HEK293 (cell line): Measurements from ENCODE around the gene SCRN3.

Experiments used
- CTCF ChIA-PET: fragments of 350-600 bp; formaldehyde crosslinking; extraction: SDS; loops from one replicate; lab custom pipeline; 2021; ENCODE audit warnings: antibody characterized with exemption; lab: Yijun Ruan, JAX
- POLR2A ChIA-PET: fragments of 300-600 bp; formaldehyde crosslinking; extraction: SDS; loops from one replicate; lab custom pipeline; 2020; ENCODE audit warnings: antibody characterized with exemption, inconsistent platforms; lab: Yijun Ruan, JAX
- H3K27ac ChIP-seq: fragments of 200-500 bp; sonication (Bioruptor generic); 2 replicates; pipeline ENCODE4 v1.5.1; 2014; ENCODE audit warnings: low read depth, low read length, control low read depth, inconsistent platforms; ENCODE audit errors: extremely low read depth
- H3K36me3 ChIP-seq, 2 experiments: fragments of 200-500 bp in 1 of 2; sonication (Bioruptor generic) in 1 of 2; 1 replicate in 1 of 2; 2 replicates in 1 of 2; pipeline ENCODE4 v1.5.1; 2014 to 2017; ENCODE audit warnings: inconsistent platforms in 2 of 2, low read length in 2 of 2; ENCODE audit not compliant: control insufficient read depth in 2 of 2, insufficient read depth in 1 of 2
- H3K4me1 ChIP-seq: fragments of 200-500 bp; sonication (Bioruptor generic); 2 replicates; pipeline ENCODE4 v1.5.1; 2014; ENCODE audit warnings: mild to moderate bottlenecking, low read length, inconsistent platforms; ENCODE audit not compliant: control insufficient read depth, insufficient read depth
- H3K4me3 ChIP-seq: 2 replicates; pipeline ENCODE4 v1.5.1; 2011; ENCODE audit warnings: low read depth, mild to moderate bottlenecking, control low read depth, low read length, moderate library complexity
- H3K9me3 ChIP-seq: fragments of 200-500 bp; sonication (Bioruptor generic); 2 replicates; pipeline ENCODE4 v1.5.1; 2014; ENCODE audit warnings: low read depth, low read length, inconsistent platforms; ENCODE audit not compliant: control insufficient read depth, insufficient read depth
- GLI2 ChIP-seq: fragments of 450-650 bp; formaldehyde crosslinking; IDR thresholded peaks from 2 replicates; pipeline ENCODE4; 2017; ENCODE audit warnings: missing biosample characterization, missing genetic modification characterization, low read depth, borderline replicate concordance
- GLI4 ChIP-seq: fragments of 450-650 bp; formaldehyde crosslinking; IDR thresholded peaks from 2 replicates; pipeline ENCODE4 v1.5.1; 2016; ENCODE audit warnings: missing biosample characterization, missing genetic modification characterization
- GLIS2 ChIP-seq: fragments of 450-650 bp; formaldehyde crosslinking; IDR thresholded peaks from 2 replicates; pipeline ENCODE4 v1.5.1; 2016; ENCODE audit warnings: missing biosample characterization, missing genetic modification characterization
- MEIS1 ChIP-seq: sonication (generic); formaldehyde crosslinking; IDR thresholded peaks from 2 replicates; pipeline ENCODE4 v1.8.1; 2022; ENCODE audit warnings: missing genetic modification reagents, mild to moderate bottlenecking, borderline replicate concordance
- ZBTB1 ChIP-seq: fragments of 450-650 bp; formaldehyde crosslinking; IDR thresholded peaks from 2 replicates; pipeline ENCODE4 v1.5.1; 2016; ENCODE audit warnings: missing biosample characterization, missing genetic modification characterization
- ZBTB17 ChIP-seq: fragments of 450-650 bp; formaldehyde crosslinking; IDR thresholded peaks from 2 replicates; pipeline ENCODE4 v1.5.1; 2016; ENCODE audit warnings: missing biosample characterization, missing genetic modification characterization
- ZNF112 ChIP-seq: fragments of 450-650 bp; formaldehyde crosslinking; IDR thresholded peaks from 2 replicates; pipeline ENCODE4 v1.5.0; 2017; ENCODE audit warnings: missing biosample characterization, missing genetic modification characterization
- ZNF184 ChIP-seq: fragments of 450-650 bp; IDR thresholded peaks from 2 replicates; pipeline ENCODE4 v1.5.1; 2018; ENCODE audit warnings: missing biosample characterization, mild to moderate bottlenecking, missing genetic modification characterization
- ZNF211 ChIP-seq: fragments of 450-650 bp; formaldehyde crosslinking; IDR thresholded peaks from 2 replicates; pipeline ENCODE4 v1.5.1; 2016; ENCODE audit warnings: low read depth, missing biosample characterization, missing genetic modification characterization
- ZNF354C ChIP-seq: fragments of 450-650 bp; formaldehyde crosslinking; IDR thresholded peaks from 2 replicates; pipeline ENCODE4 v1.5.1; 2016; ENCODE audit warnings: missing biosample characterization, missing genetic modification characterization, low read depth, borderline replicate concordance
- ZNF394 ChIP-seq: fragments of 450-650 bp; formaldehyde crosslinking; IDR thresholded peaks from 2 replicates; pipeline ENCODE4 v1.5.1; 2016; ENCODE audit warnings: missing biosample characterization, missing genetic modification characterization, mild to moderate bottlenecking, moderate library complexity, borderline replicate concordance
- ZNF48 ChIP-seq: fragments of 450-650 bp; formaldehyde crosslinking; IDR thresholded peaks from 2 replicates; pipeline ENCODE4 v1.5.1; 2016; ENCODE audit warnings: missing biosample characterization, missing genetic modification characterization
- ZNF621 ChIP-seq: fragments of 450-650 bp; formaldehyde crosslinking; IDR thresholded peaks from 2 replicates; pipeline ENCODE4 v1.5.1; 2017; ENCODE audit warnings: missing biosample characterization, missing genetic modification characterization
- TF ChIP-seq, protein P1 (sequence below): fragments of 450-650 bp; formaldehyde crosslinking; IDR thresholded peaks from 2 replicates; pipeline ENCODE4 v1.5.1; 2016; ENCODE audit warnings: missing biosample characterization, missing genetic modification characterization
- TF ChIP-seq, protein P2 (sequence below): fragments of 450-650 bp; formaldehyde crosslinking; IDR thresholded peaks from 2 replicates; pipeline ENCODE4 v1.5.1; 2017; ENCODE audit warnings: missing biosample characterization, missing genetic modification characterization
- TF ChIP-seq, protein P3 (sequence below): fragments of 450-650 bp; formaldehyde crosslinking; IDR thresholded peaks from 2 replicates; pipeline ENCODE4; 2016; ENCODE audit warnings: missing biosample characterization, missing genetic modification characterization
- TF ChIP-seq, protein P4 (sequence below): fragments of 450-650 bp; IDR thresholded peaks from 2 replicates; pipeline ENCODE4 v1.5.1; 2018; ENCODE audit warnings: missing biosample characterization, missing genetic modification characterization
- TF ChIP-seq, protein P5 (sequence below): fragments of 450-650 bp; formaldehyde crosslinking; IDR thresholded peaks from 2 replicates; pipeline ENCODE4 v1.5.1; 2016; ENCODE audit warnings: missing biosample characterization, missing genetic modification characterization, low read depth
- TF ChIP-seq, protein P6 (sequence below): fragments of 450-650 bp; formaldehyde crosslinking; IDR thresholded peaks from 2 replicates; pipeline ENCODE4 v1.5.0; 2017; ENCODE audit warnings: missing biosample characterization, missing genetic modification characterization, borderline replicate concordance

The SCRN3 gene

DNA sequence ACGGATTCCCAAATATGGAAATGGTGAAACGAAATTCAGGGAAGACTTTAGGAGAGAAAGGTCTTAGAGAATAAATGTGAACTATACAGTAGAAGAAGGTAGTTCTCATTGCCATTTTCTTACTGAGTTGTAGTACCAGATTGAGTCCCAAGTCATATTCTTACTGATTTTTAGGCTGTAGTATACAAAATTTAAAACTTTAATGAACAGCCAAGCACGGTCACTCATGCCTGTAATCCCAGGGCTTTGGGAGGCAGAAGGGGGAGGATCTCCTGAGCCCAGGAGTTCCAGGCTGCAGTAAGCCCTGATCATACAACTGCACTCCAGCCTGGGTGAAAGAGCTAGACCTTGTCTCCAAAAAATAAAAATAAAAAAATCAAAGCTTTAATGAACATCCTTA is 2.2 kb downstream of the SCRN3 start:
- ChIA-PET CTCF (interaction anchor here (1.0 kb wide), 1 partner anchor 207 kb away, joined by 3 read pairs; no protein-coding TSS in a partner anchor), POLR2A (no interaction called here)
- no peaks in the 10 kb centered on the region for H3K9me3 ChIP-seq
- H3K27ac ChIP-seq = no peak overlapping the region
- no peaks in the 10 kb centered on the region for H3K4me1 ChIP-seq
- H3K4me3 ChIP-seq = no peak overlapping the region
- TF ChIP-seq ZBTB17 (tag by site-specific recombination) (0 out of 2 replicates have a peak, but pooled peaks have one; percentile 15), GLI4 (tag by site-specific recombination) (no peak)
- H3K36me3 ChIP-seq = peaks cover 5 to 31% of the 10 kb centered on the region in 2 experiments; a peak in 2 of 3 replicates

DNA sequence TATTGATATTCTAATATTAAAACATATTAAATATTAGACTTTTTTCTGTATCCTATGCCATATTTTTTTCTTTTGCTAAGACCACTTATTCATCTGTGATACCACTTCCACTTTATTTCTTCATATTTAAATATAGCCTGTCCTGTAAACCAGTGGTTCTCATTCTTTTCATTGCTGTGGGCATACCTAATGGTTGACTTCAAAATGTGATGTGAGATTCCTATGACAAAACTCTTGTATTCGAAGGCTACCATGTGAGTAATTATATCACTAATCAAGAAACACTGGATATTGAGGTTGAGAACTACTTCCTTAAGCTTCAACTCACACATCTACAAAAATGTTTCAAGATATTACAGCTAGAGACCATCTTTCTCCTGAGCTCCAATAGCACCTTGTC is 3.6 kb downstream of the SCRN3 start:
- Histone ChIP-seq H3K4me1 (no peaks in the 10 kb centered on the region), H3K4me3 (no peak overlapping the region), H3K36me3 (peaks cover 18 to 37% of the 10 kb centered on the region in 2 experiments), H3K27ac (no peak overlapping the region), H3K9me3 (no peaks in the 10 kb centered on the region)
- POLR2A ChIA-PET = no interaction called here
- CTCF ChIA-PET = no interaction called here
- no peak for TF ChIP-seq ZNF211
- no peak for TF ChIP-seq ZBTB1
- TF ChIP-seq, protein P1, sequence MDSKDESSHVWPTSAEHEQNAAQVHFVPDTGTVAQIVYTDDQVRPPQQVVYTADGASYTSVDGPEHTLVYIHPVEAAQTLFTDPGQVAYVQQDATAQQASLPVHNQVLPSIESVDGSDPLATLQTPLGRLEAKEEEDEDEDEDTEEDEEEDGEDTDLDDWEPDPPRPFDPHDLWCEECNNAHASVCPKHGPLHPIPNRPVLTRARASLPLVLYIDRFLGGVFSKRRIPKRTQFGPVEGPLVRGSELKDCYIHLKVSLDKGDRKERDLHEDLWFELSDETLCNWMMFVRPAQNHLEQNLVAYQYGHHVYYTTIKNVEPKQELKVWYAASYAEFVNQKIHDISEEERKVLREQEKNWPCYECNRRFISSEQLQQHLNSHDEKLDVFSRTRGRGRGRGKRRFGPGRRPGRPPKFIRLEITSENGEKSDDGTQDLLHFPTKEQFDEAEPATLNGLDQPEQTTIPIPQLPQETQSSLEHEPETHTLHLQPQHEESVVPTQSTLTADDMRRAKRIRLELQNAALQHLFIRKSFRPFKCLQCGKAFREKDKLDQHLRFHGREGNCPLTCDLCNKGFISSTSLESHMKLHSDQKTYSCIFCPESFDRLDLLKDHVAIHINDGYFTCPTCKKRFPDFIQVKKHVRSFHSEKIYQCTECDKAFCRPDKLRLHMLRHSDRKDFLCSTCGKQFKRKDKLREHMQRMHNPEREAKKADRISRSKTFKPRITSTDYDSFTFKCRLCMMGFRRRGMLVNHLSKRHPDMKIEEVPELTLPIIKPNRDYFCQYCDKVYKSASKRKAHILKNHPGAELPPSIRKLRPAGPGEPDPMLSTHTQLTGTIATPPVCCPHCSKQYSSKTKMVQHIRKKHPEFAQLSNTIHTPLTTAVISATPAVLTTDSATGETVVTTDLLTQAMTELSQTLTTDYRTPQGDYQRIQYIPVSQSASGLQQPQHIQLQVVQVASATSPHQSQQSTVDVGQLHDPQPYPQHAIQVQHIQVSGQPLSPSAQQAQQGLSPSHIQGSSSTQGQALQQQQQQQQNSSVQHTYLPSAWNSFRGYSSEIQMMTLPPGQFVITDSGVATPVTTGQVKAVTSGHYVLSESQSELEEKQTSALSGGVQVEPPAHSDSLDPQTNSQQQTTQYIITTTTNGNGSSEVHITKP = no peak
- TF ChIP-seq, protein P2, sequence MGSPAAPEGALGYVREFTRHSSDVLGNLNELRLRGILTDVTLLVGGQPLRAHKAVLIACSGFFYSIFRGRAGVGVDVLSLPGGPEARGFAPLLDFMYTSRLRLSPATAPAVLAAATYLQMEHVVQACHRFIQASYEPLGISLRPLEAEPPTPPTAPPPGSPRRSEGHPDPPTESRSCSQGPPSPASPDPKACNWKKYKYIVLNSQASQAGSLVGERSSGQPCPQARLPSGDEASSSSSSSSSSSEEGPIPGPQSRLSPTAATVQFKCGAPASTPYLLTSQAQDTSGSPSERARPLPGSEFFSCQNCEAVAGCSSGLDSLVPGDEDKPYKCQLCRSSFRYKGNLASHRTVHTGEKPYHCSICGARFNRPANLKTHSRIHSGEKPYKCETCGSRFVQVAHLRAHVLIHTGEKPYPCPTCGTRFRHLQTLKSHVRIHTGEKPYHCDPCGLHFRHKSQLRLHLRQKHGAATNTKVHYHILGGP (tag by site-specific recombination) = no peak

DNA sequence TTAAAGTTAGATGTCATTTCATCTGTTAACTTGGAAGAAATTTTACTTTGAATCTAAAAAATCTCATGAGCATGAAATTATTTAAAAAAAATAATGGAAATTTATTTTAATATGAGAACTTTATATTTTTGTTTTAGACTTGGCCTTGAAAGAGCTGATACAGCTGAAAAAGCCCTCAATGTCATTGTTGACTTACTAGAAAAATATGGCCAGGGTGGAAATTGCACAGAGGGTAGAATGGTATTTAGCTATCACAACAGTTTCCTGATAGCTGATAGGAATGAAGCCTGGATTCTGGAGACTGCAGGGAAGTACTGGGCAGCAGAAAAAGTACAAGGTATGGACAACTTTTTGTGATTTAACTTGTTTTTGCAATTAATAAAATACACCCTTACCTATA is 5.3 kb downstream of the SCRN3 start:
- no peak overlapping the region for H3K27ac ChIP-seq
- no peaks in the 10 kb centered on the region for H3K4me1 ChIP-seq
- ChIA-PET POLR2A (no interaction called here), CTCF (interaction anchor here (0.6 to 0.7 kb wide), 2 partner anchors 44 to 779 kb away, joined by 3 to 4 read pairs; no protein-coding TSS in a partner anchor)
- H3K4me3 ChIP-seq = no peak overlapping the region
- no peaks in the 10 kb centered on the region for H3K9me3 ChIP-seq
- H3K36me3 ChIP-seq = peaks cover 18 to 37% of the 10 kb centered on the region in 2 experiments
- TF ChIP-seq, protein P3, sequence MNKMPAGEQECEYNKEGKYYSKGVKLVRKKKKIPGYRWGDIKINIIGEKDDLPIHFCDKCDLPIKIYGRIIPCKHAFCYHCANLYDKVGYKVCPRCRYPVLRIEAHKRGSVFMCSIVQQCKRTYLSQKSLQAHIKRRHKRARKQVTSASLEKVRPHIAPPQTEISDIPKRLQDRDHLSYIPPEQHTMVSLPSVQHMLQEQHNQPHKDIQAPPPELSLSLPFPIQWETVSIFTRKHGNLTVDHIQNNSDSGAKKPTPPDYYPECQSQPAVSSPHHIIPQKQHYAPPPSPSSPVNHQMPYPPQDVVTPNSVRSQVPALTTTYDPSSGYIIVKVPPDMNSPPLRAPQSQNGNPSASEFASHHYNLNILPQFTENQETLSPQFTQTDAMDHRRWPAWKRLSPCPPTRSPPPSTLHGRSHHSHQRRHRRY (tag by site-specific recombination) = no peak
- TF ChIP-seq, protein P4, sequence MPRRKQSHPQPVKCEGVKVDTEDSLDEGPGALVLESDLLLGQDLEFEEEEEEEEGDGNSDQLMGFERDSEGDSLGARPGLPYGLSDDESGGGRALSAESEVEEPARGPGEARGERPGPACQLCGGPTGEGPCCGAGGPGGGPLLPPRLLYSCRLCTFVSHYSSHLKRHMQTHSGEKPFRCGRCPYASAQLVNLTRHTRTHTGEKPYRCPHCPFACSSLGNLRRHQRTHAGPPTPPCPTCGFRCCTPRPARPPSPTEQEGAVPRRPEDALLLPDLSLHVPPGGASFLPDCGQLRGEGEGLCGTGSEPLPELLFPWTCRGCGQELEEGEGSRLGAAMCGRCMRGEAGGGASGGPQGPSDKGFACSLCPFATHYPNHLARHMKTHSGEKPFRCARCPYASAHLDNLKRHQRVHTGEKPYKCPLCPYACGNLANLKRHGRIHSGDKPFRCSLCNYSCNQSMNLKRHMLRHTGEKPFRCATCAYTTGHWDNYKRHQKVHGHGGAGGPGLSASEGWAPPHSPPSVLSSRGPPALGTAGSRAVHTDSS (tag by site-specific recombination) = no peak
- TF ChIP-seq MEIS1 (CRISPR knock-in tag) (no peak), ZNF184 (tag by site-specific recombination) (no peak), ZNF621 (tag by site-specific recombination) (no peak), ZNF48 (tag by site-specific recombination) (no peak), GLIS2 (tag by site-specific recombination) (no peak), ZNF354C (tag by site-specific recombination) (no peak), ZNF394 (no peak), ZNF112 (tag by site-specific recombination) (no peak), GLI2 (tag by site-specific recombination) (no peak)
- TF ChIP-seq, protein P5, sequence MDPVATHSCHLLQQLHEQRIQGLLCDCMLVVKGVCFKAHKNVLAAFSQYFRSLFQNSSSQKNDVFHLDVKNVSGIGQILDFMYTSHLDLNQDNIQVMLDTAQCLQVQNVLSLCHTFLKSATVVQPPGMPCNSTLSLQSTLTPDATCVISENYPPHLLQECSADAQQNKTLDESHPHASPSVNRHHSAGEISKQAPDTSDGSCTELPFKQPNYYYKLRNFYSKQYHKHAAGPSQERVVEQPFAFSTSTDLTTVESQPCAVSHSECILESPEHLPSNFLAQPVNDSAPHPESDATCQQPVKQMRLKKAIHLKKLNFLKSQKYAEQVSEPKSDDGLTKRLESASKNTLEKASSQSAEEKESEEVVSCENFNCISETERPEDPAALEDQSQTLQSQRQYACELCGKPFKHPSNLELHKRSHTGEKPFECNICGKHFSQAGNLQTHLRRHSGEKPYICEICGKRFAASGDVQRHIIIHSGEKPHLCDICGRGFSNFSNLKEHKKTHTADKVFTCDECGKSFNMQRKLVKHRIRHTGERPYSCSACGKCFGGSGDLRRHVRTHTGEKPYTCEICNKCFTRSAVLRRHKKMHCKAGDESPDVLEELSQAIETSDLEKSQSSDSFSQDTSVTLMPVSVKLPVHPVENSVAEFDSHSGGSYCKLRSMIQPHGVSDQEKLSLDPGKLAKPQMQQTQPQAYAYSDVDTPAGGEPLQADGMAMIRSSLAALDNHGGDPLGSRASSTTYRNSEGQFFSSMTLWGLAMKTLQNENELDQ (tag by site-specific recombination) = no peak
- TF ChIP-seq, protein P6, sequence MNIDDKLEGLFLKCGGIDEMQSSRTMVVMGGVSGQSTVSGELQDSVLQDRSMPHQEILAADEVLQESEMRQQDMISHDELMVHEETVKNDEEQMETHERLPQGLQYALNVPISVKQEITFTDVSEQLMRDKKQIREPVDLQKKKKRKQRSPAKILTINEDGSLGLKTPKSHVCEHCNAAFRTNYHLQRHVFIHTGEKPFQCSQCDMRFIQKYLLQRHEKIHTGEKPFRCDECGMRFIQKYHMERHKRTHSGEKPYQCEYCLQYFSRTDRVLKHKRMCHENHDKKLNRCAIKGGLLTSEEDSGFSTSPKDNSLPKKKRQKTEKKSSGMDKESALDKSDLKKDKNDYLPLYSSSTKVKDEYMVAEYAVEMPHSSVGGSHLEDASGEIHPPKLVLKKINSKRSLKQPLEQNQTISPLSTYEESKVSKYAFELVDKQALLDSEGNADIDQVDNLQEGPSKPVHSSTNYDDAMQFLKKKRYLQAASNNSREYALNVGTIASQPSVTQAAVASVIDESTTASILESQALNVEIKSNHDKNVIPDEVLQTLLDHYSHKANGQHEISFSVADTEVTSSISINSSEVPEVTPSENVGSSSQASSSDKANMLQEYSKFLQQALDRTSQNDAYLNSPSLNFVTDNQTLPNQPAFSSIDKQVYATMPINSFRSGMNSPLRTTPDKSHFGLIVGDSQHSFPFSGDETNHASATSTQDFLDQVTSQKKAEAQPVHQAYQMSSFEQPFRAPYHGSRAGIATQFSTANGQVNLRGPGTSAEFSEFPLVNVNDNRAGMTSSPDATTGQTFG = no peak
